Naive thymus-derived CD4-positive, alpha-beta T cell (primary cell): ENCODE data around the gene ZNF211. TPM values are rescaled to one million over a fixed set of nuclear protein-coding genes. Genes with fewer than 3 reads are reported as not detected.

Source experiments
- ATAC-seq: fragments of 150-1000 bp; cut with Tn5 transposase; 2 replicates; pipeline ENCODE4 v1.10.0; 2021; ENCODE audit warnings: mild to moderate bottlenecking, moderate library complexity
- CTCF ChIA-PET: fragments of 350-600 bp; sonication (Branson Sonifier 250); formaldehyde crosslinking; loops from one replicate; lab custom pipeline; 2021; ENCODE audit warnings: antibody characterized with exemption; lab: Charles Lee
- POLR2A ChIA-PET: fragments of 350-600 bp; sonication (Branson Sonifier 250); formaldehyde crosslinking; loops from one replicate; lab custom pipeline; 2021; ENCODE audit warnings: antibody characterized with exemption, inconsistent platforms; lab: Charles Lee
- DNase-seq, 9 donors: peaks; one replicate each; pipeline versions ENCODE4 v3.0.0 to v3.0.0-alpha.2; 2020 to 2022; ENCODE audit warnings: mixed read lengths in 1 of 9
- H3K27ac ChIP-seq: one replicate; pipeline ENCODE4 v1.7.0; 2013; ENCODE audit warnings: mild to moderate bottlenecking, low read depth, low read length, moderate library complexity
- H3K27me3 ChIP-seq, 2 donors: one replicate each; pipeline ENCODE4 v1.7.0; 2013; ENCODE audit warnings: low read length in 2 of 2, mild to moderate bottlenecking in 2 of 2, moderate library complexity in 2 of 2; ENCODE audit not compliant: control insufficient read depth in 2 of 2, insufficient read depth in 2 of 2
- H3K36me3 ChIP-seq, 3 experiments: 1 replicate in 2 of 3; 2 replicates in 1 of 3; pipeline ENCODE4 v1.7.0; 2013; ENCODE audit warnings: low read length in 3 of 3, mild to moderate bottlenecking in 3 of 3, moderate library complexity in 1 of 3; ENCODE audit not compliant: insufficient read depth in 3 of 3, control insufficient read depth in 2 of 3
- H3K4me1 ChIP-seq, 2 donors: one replicate each; pipeline ENCODE4 v1.7.0; 2013; ENCODE audit warnings: low read length in 2 of 2, mild to moderate bottlenecking in 2 of 2, moderate library complexity in 1 of 2; ENCODE audit not compliant: control insufficient read depth in 2 of 2, insufficient read depth in 2 of 2
- H3K4me3 ChIP-seq: 2 replicates; pipeline ENCODE4 v1.7.0; 2013; ENCODE audit warnings: mild to moderate bottlenecking, low read length
- H3K9me3 ChIP-seq, 3 experiments: 1 replicate in 2 of 3; 2 replicates in 1 of 3; pipeline ENCODE4 v1.7.0; 2013; ENCODE audit warnings: low read length in 3 of 3; ENCODE audit not compliant: control insufficient read depth in 2 of 3
- H3K27ac Mint-ChIP-seq, 9 donors: one replicate each; pipeline ENCODE4 v1.8.0; 2020 to 2022; ENCODE audit warnings: mixed read lengths in 9 of 9, mild to moderate bottlenecking in 8 of 9, moderate library complexity in 5 of 9, inconsistent platforms in 2 of 9
- H3K27me3 Mint-ChIP-seq, 5 donors: one replicate each; pipeline ENCODE4 v1.8.0; 2021 to 2022; ENCODE audit warnings: mixed read lengths in 5 of 5, mild to moderate bottlenecking in 1 of 5
- H3K36me3 Mint-ChIP-seq, 5 donors: one replicate each; pipeline ENCODE4 v1.8.0; 2020 to 2022; ENCODE audit warnings: mixed read lengths in 5 of 5, mild to moderate bottlenecking in 3 of 5, inconsistent platforms in 1 of 5
- H3K4me1 Mint-ChIP-seq, 7 donors: one replicate each; pipeline ENCODE4 v1.8.0; 2020 to 2022; ENCODE audit warnings: mixed read lengths in 7 of 7, mild to moderate bottlenecking in 3 of 7, inconsistent platforms in 1 of 7
- H3K4me3 Mint-ChIP-seq, 10 donors: one replicate each; pipeline ENCODE4 v1.8.0; 2020 to 2022; ENCODE audit warnings: mild to moderate bottlenecking in 10 of 10, mixed read lengths in 10 of 10, moderate library complexity in 6 of 10, inconsistent platforms in 2 of 10
- H3K9me3 Mint-ChIP-seq, 11 donors: one replicate each; pipeline ENCODE4 v1.8.0; 2020 to 2022; ENCODE audit warnings: mixed read lengths in 11 of 11, mild to moderate bottlenecking in 4 of 11, inconsistent platforms in 1 of 11, moderate library complexity in 1 of 11
- intact Hi-C, 2 donors: fragments of 100-400 bp; cut with micrococcal nuclease; formaldehyde crosslinking; loops; one replicate each; pipeline ENCODE4 v1.15.1; 2023
- polyA plus RNA-seq, 2 donors: library from polyadenylated mRNA; unstranded; fragments of 300-500 nt; fragmentation: Illumina TruSeq; gene quantifications; one replicate each; pipeline ENCODE4 v1.2.3, GENCODE V29; 2021
- total RNA-seq, 6 experiments: library from RNA in 5 of 6; stranded (reverse) in 5 of 6; gene quantifications; 1 replicate in 5 of 6; 2 replicates in 1 of 6; pipeline ENCODE4 v1.2.3 and lab custom pipeline; 2021 to 2026

Gene ZNF211
- total and polyA plus RNA-seq, 7 experiments from 2014 or later: 15.1 to 56.7 (median 29.2) TPM

GRCh38 chr19:57651654-57651996 lies 18.7 kb downstream of the ZNF211 start:
- ATAC-seq (no peak), DNase-seq (no peak)
- H3K9me3 ChIP-seq: peaks cover 0 to 58% (median 0%) of the 10 kb centered on the region in 3 experiments
- Mint-ChIP-seq H3K36me3 (peaks cover 0 to 45% (median 17%) of the 10 kb centered on the region in 5 donors), H3K27me3 (peaks cover 0 to 50% (median 29%) of the 10 kb centered on the region in 5 donors), H3K9me3 (peaks cover 35 to 92% (median 64%) of the 10 kb centered on the region in 11 donors), H3K4me1 (peaks cover 0 to 7% (median 0%) of the 10 kb centered on the region in 7 donors), H3K27ac (no peak overlapping the region), H3K4me3 (no peak overlapping the region)
- no peak overlapping the region for H3K4me3 ChIP-seq
- no peak overlapping the region for H3K27ac ChIP-seq
- CTCF ChIA-PET: no interaction called here
- POLR2A ChIA-PET: no interaction called here
- no peaks in the 10 kb centered on the region for H3K4me1 ChIP-seq
- no peaks in the 10 kb centered on the region for H3K36me3 ChIP-seq
- no peaks in the 10 kb centered on the region for H3K27me3 ChIP-seq
- intact Hi-C loops: no loop called here

- Histone ChIP-seq H3K36me3 (no peaks in the 10 kb centered on the region), H3K4me3 (no peak overlapping the region), H3K4me1 (no peaks in the 10 kb centered on the region), H3K9me3 (peaks cover 0 to 45% (median 0%) of the 10 kb centered on the region in 3 experiments), H3K27ac (no peak overlapping the region), H3K27me3 (no peaks in the 10 kb centered on the region)
- intact Hi-C loops: no loop called here
- peaks cover 0 to 51% (median 17%) of the 10 kb centered on the region in 5 donors for H3K36me3 Mint-ChIP-seq
- H3K27me3 Mint-ChIP-seq: peaks cover 0 to 61% (median 39%) of the 10 kb centered on the region in 5 donors
- H3K4me3 Mint-ChIP-seq: no peak overlapping the region
- peaks cover 0 to 7% (median 0%) of the 10 kb centered on the region in 7 donors for H3K4me1 Mint-ChIP-seq
- CTCF ChIA-PET: no interaction called here
- DNase-seq: no peak
- peaks cover 30 to 88% (median 61%) of the 10 kb centered on the region in 11 donors for H3K9me3 Mint-ChIP-seq
- no peak overlapping the region for H3K27ac Mint-ChIP-seq
- POLR2A ChIA-PET: no interaction called here
- no peak for ATAC-seq
These were observed 20.7 kb downstream of the ZNF211 start for GRCh38 chr19:57653689-57654088.

GRCh38 chr19:57655443-57655842 lies 22.5 kb downstream of the ZNF211 start:
- Mint-ChIP-seq H3K4me3 (no peak overlapping the region), H3K4me1 (peaks cover 0 to 7% (median 0%) of the 10 kb centered on the region in 7 donors), H3K9me3 (peaks cover 30 to 86% (median 58%) of the 10 kb centered on the region in 11 donors), H3K36me3 (peaks cover 0 to 51% (median 17%) of the 10 kb centered on the region in 5 donors), H3K27me3 (peaks cover 0 to 74% (median 55%) of the 10 kb centered on the region in 5 donors), H3K27ac (no peak overlapping the region)
- Histone ChIP-seq H3K9me3 (peaks cover 0 to 39% (median 0%) of the 10 kb centered on the region in 3 experiments), H3K4me3 (no peak overlapping the region), H3K36me3 (no peaks in the 10 kb centered on the region), H3K27me3 (no peaks in the 10 kb centered on the region), H3K27ac (no peak overlapping the region), H3K4me1 (no peaks in the 10 kb centered on the region)
- intact Hi-C loops: no loop called here
- POLR2A ChIA-PET: no interaction called here
- no peak for DNase-seq
- CTCF ChIA-PET: no interaction called here
- no peak for ATAC-seq

- H3K4me1 Mint-ChIP-seq: peaks cover 0 to 5% (median 0%) of the 10 kb centered on the region in 7 donors
- ATAC-seq (no peak), DNase-seq (no peak)
- intact Hi-C loops: no loop called here
- H3K27ac Mint-ChIP-seq: no peak overlapping the region
- POLR2A ChIA-PET: no interaction called here
- peaks cover 0 to 51% (median 21%) of the 10 kb centered on the region in 5 donors for H3K36me3 Mint-ChIP-seq
- H3K4me3 Mint-ChIP-seq: no peak overlapping the region
- CTCF ChIA-PET: no interaction called here
- H3K27me3 Mint-ChIP-seq: peaks cover 0 to 78% (median 64%) of the 10 kb centered on the region in 5 donors
- Histone ChIP-seq H3K36me3 (no peaks in the 10 kb centered on the region), H3K4me1 (no peaks in the 10 kb centered on the region), H3K27me3 (no peaks in the 10 kb centered on the region), H3K27ac (no peak overlapping the region), H3K4me3 (no peak overlapping the region), H3K9me3 (peaks cover 0 to 35% (median 0%) of the 10 kb centered on the region in 3 experiments)
- peaks cover 30 to 92% (median 62%) of the 10 kb centered on the region in 11 donors for H3K9me3 Mint-ChIP-seq
These were observed 23.4 kb downstream of the ZNF211 start for GRCh38 chr19:57656346-57656745.

GRCh38 chr19:57664269-57665127 lies 31.5 kb downstream of the ZNF211 start:
- Histone ChIP-seq H3K27ac (no peak overlapping the region), H3K27me3 (peaks cover 0 to 13% of the 10 kb centered on the region in 2 donors), H3K36me3 (no peaks in the 10 kb centered on the region), H3K4me1 (peaks cover 0 to 3% of the 10 kb centered on the region in 2 donors), H3K9me3 (no peaks in the 10 kb centered on the region), H3K4me3 (no peak overlapping the region)
- ChIA-PET CTCF (no interaction called here), POLR2A (interaction anchor here (1.0 kb wide), 1 partner anchor 17 kb away, joined by 4 read pairs; the partner anchor contains the start of gene ZNF551)
- H3K9me3 Mint-ChIP-seq: peaks cover 2 to 52% (median 18%) of the 10 kb centered on the region in 11 donors
- ATAC-seq (peak; percentile 38), DNase-seq (peak in 5 of 9 donors; percentile 2 to 28 (median 11))
- H3K27me3 Mint-ChIP-seq: peaks cover 12 to 73% (median 52%) of the 10 kb centered on the region in 5 donors
- intact Hi-C loops: no loop called here
- H3K4me1 Mint-ChIP-seq: peaks cover 0 to 7% (median 4%) of the 10 kb centered on the region in 7 donors
- peak overlapping the region; percentile 63 to 91 (median 73) for H3K4me3 Mint-ChIP-seq
- H3K36me3 Mint-ChIP-seq: peaks cover 0 to 14% (median 2%) of the 10 kb centered on the region in 5 donors
- no peak overlapping the region for H3K27ac Mint-ChIP-seq

- ChIA-PET POLR2A (no interaction called here), CTCF (no interaction called here)
- Mint-ChIP-seq H3K27ac (no peak overlapping the region), H3K9me3 (peaks cover 2 to 52% (median 13%) of the 10 kb centered on the region in 11 donors), H3K36me3 (peaks cover 0 to 11% (median 2%) of the 10 kb centered on the region in 5 donors), H3K4me1 (peaks cover 0 to 7% (median 4%) of the 10 kb centered on the region in 7 donors), H3K4me3 (peak overlapping the region in 8 of 10 donors; percentile 25 to 77 (median 66)), H3K27me3 (peaks cover 12 to 64% (median 45%) of the 10 kb centered on the region in 5 donors)
- no peak for ATAC-seq
- DNase-seq: no peak
- Histone ChIP-seq H3K27me3 (peaks cover 0 to 13% of the 10 kb centered on the region in 2 donors), H3K4me1 (peaks cover 0 to 3% of the 10 kb centered on the region in 2 donors), H3K27ac (no peak overlapping the region), H3K4me3 (no peak overlapping the region), H3K9me3 (no peaks in the 10 kb centered on the region), H3K36me3 (no peaks in the 10 kb centered on the region)
- intact Hi-C loops: no loop called here
These were observed 32.4 kb downstream of the ZNF211 start for GRCh38 chr19:57665261-57665806.
